ENCODE measurements around the gene ASZ1.

The ASZ1 gene

GRCh38 chr7:117319181-117319580, 108.1 kb downstream of the ASZ1 start:
- Mint-ChIP-seq H3K27ac (no peak overlapping the region), H3K27me3 (peaks cover 38 to 52% of the 10 kb centered on the region in 2 donors), H3K4me1 (ENCODE audit: low read depth in 2 of 2) (peaks cover 4 to 6% of the 10 kb centered on the region in 2 donors), H3K4me3 (no peak overlapping the region), H3K36me3 (ENCODE audit: insufficient read depth) (no peaks in the 10 kb centered on the region), H3K9me3 (no peaks in the 10 kb centered on the region)
- no peak for ATAC-seq (replicated peaks)
- no peak for DNase-seq

GRCh38 chr7:117313582-117313981, 113.7 kb downstream of the ASZ1 start:
- Mint-ChIP-seq H3K4me3 (no peak overlapping the region), H3K36me3 (ENCODE audit: insufficient read depth) (no peaks in the 10 kb centered on the region), H3K27ac (no peak overlapping the region), H3K9me3 (no peaks in the 10 kb centered on the region), H3K27me3 (peaks cover 8 to 18% of the 10 kb centered on the region in 2 donors), H3K4me1 (ENCODE audit: low read depth in 2 of 2) (no peaks in the 10 kb centered on the region)
- ATAC-seq (replicated peaks) (no peak), DNase-seq (no peak)
